HEK293 (cell line): ENCODE measurements around the gene CSDE1.

Source experiments
- KLF16 ChIP-seq: fragments of 450-650 bp; formaldehyde crosslinking; IDR thresholded peaks from 2 replicates; pipeline ENCODE4 v1.5.1; 2017; ENCODE audit warnings: missing biosample characterization, missing genetic modification characterization
- RBAK ChIP-seq: fragments of 450-650 bp; formaldehyde crosslinking; IDR thresholded peaks from 2 replicates; pipeline ENCODE4 v1.5.1; 2016; ENCODE audit warnings: missing biosample characterization, missing genetic modification characterization
- SALL2 ChIP-seq: fragments of 450-650 bp; formaldehyde crosslinking; IDR thresholded peaks from 2 replicates; pipeline ENCODE4 v1.5.0; 2017; ENCODE audit warnings: missing biosample characterization, mild to moderate bottlenecking, missing genetic modification characterization, borderline replicate concordance
- TCF7L2 ChIP-seq: IDR thresholded peaks from 2 replicates; pipeline ENCODE4 v1.6.1; 2011; ENCODE audit warnings: low read depth, mild to moderate bottlenecking, inconsistent platforms, low read length, moderate library complexity, borderline replicate concordance
- YY2 ChIP-seq: fragments of 450-650 bp; formaldehyde crosslinking; IDR thresholded peaks from 2 replicates; pipeline ENCODE4 v1.5.1; 2016; ENCODE audit warnings: missing biosample characterization, missing genetic modification characterization
- ZBTB48 ChIP-seq: fragments of 450-650 bp; formaldehyde crosslinking; IDR thresholded peaks from 2 replicates; pipeline ENCODE4 v1.5.1; 2016; ENCODE audit warnings: missing biosample characterization, missing genetic modification characterization
- ZNF324 ChIP-seq: fragments of 450-650 bp; formaldehyde crosslinking; IDR thresholded peaks from 2 replicates; pipeline ENCODE4 v1.5.1; 2016; ENCODE audit warnings: missing biosample characterization, missing genetic modification characterization
- ZNF449 ChIP-seq: fragments of 450-650 bp; formaldehyde crosslinking; IDR thresholded peaks from 2 replicates; pipeline ENCODE4 v1.5.1; 2017; ENCODE audit warnings: missing biosample characterization, mild to moderate bottlenecking, missing genetic modification characterization, moderate library complexity
- ZNF501 ChIP-seq: fragments of 450-650 bp; formaldehyde crosslinking; IDR thresholded peaks from 2 replicates; pipeline ENCODE4 v1.5.1; 2016; ENCODE audit warnings: missing biosample characterization, missing genetic modification characterization
- ZNF596 ChIP-seq: fragments of 450-650 bp; IDR thresholded peaks from 2 replicates; pipeline ENCODE4 v1.5.0; 2018; ENCODE audit warnings: missing biosample characterization, mild to moderate bottlenecking, missing genetic modification characterization, moderate library complexity
- TF ChIP-seq, protein P1 (sequence below): fragments of 450-650 bp; formaldehyde crosslinking; IDR thresholded peaks from 2 replicates; pipeline ENCODE4 v1.5.1; 2016; ENCODE audit warnings: missing biosample characterization, missing genetic modification characterization
- TF ChIP-seq, protein P2 (sequence below): fragments of 450-650 bp; formaldehyde crosslinking; IDR thresholded peaks from 2 replicates; pipeline ENCODE4 v1.5.1; 2017; ENCODE audit warnings: missing biosample characterization, missing genetic modification characterization

DNA sequence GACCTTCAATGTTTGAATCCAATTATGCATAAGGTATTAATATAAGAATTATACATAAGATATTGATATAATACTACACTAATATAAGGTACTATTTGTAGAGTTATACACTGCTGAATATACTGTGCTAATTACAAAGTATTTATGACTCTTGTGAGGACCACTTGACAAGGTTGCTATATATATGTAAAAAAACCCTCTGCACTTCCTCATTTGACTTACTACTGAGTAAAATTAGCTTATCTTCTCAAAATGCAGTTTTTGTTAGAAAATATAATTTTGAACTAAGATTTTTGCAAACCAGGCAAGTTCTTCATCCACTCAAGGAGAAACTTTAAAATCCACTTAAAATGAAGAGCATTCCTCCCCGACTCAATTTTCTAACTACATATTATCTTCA lies 14.2 kb upstream of the CSDE1 start:
- TF ChIP-seq, protein P1, sequence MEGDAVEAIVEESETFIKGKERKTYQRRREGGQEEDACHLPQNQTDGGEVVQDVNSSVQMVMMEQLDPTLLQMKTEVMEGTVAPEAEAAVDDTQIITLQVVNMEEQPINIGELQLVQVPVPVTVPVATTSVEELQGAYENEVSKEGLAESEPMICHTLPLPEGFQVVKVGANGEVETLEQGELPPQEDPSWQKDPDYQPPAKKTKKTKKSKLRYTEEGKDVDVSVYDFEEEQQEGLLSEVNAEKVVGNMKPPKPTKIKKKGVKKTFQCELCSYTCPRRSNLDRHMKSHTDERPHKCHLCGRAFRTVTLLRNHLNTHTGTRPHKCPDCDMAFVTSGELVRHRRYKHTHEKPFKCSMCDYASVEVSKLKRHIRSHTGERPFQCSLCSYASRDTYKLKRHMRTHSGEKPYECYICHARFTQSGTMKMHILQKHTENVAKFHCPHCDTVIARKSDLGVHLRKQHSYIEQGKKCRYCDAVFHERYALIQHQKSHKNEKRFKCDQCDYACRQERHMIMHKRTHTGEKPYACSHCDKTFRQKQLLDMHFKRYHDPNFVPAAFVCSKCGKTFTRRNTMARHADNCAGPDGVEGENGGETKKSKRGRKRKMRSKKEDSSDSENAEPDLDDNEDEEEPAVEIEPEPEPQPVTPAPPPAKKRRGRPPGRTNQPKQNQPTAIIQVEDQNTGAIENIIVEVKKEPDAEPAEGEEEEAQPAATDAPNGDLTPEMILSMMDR (tag by site-specific recombination) = no peak
- TF ChIP-seq TCF7L2 = no peak
- TF ChIP-seq SALL2 (tag by site-specific recombination) = no peak
- no peak for TF ChIP-seq YY2 (tag by site-specific recombination)
- TF ChIP-seq ZNF449 (tag by site-specific recombination) = no peak
- TF ChIP-seq, protein P2, sequence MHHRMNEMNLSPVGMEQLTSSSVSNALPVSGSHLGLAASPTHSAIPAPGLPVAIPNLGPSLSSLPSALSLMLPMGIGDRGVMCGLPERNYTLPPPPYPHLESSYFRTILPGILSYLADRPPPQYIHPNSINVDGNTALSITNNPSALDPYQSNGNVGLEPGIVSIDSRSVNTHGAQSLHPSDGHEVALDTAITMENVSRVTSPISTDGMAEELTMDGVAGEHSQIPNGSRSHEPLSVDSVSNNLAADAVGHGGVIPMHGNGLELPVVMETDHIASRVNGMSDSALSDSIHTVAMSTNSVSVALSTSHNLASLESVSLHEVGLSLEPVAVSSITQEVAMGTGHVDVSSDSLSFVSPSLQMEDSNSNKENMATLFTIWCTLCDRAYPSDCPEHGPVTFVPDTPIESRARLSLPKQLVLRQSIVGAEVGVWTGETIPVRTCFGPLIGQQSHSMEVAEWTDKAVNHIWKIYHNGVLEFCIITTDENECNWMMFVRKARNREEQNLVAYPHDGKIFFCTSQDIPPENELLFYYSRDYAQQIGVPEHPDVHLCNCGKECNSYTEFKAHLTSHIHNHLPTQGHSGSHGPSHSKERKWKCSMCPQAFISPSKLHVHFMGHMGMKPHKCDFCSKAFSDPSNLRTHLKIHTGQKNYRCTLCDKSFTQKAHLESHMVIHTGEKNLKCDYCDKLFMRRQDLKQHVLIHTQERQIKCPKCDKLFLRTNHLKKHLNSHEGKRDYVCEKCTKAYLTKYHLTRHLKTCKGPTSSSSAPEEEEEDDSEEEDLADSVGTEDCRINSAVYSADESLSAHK (tag by site-specific recombination) = no peak
- TF ChIP-seq KLF16 (tag by site-specific recombination) = no peak
- no peak for TF ChIP-seq RBAK
- TF ChIP-seq ZNF324 (tag by site-specific recombination) = no peak
- TF ChIP-seq ZBTB48 (tag by site-specific recombination) = no peak
- no peak for TF ChIP-seq ZNF501 (tag by site-specific recombination)
- no peak for TF ChIP-seq ZNF596 (tag by site-specific recombination)
